Transverse colon (tissue), 4 donors: ENCODE results near the gene EHMT1. TPM values are rescaled to one million over a fixed set of nuclear protein-coding genes. Genes with fewer than 3 reads are reported as not detected.

Experiments used
- DNase-seq: peaks from one replicate; pipeline ENCODE4 v3.0.0-alpha.2; 2019
- H3K27ac ChIP-seq, 4 donors: fragments of 200-600 bp; sonication (generic); 2 replicates each; pipeline ENCODE4 v1.5.1; 2016 to 2018; ENCODE audit warnings: inconsistent platforms in 4 of 4
- H3K27me3 ChIP-seq: fragments of 200-600 bp; sonication (generic); 2 replicates; pipeline ENCODE4 v1.5.1; 2017; ENCODE audit warnings: inconsistent platforms
- H3K36me3 ChIP-seq, 4 donors: fragments of 200-600 bp; sonication (generic); 2 replicates each; pipeline ENCODE4 v1.5.1; 2017 to 2019; ENCODE audit warnings: inconsistent platforms in 4 of 4
- H3K4me1 ChIP-seq, 4 donors: fragments of 200-600 bp; sonication (generic); 2 replicates each; pipeline ENCODE4 v1.5.1; 2017 to 2020; ENCODE audit warnings: inconsistent platforms in 4 of 4
- H3K4me3 ChIP-seq, 4 donors: fragments of 200-600 bp; sonication (generic); 1 replicate in 1 of 4; 2 replicates in 3 of 4; pipeline versions ENCODE4 v1.5.1 to v1.6.1; 2017 to 2019; ENCODE audit warnings: inconsistent platforms in 4 of 4
- H3K9me3 ChIP-seq, 2 donors: fragments of 200-600 bp; sonication (generic); 2 replicates each; pipeline ENCODE4 v1.5.1; 2017 to 2019; ENCODE audit warnings: inconsistent platforms in 2 of 2
- EP300 ChIP-seq: sonication (generic); formaldehyde crosslinking; IDR thresholded peaks from one replicate; pipeline ENCODE4 v1.6.1; 2017; ENCODE audit warnings: antibody characterized with exemption, low read depth
- POLR2A ChIP-seq: fragments of 450-650 bp; IDR thresholded peaks from one replicate; pipeline ENCODE4 v1.6.1; 2016; ENCODE audit warnings: antibody characterized with exemption, mild to moderate bottlenecking, moderate library complexity
- POLR2AphosphoS5 ChIP-seq, 3 donors: sonication (generic); formaldehyde crosslinking; IDR thresholded peaks; one replicate each; pipeline ENCODE4 v1.6.1; 2016; ENCODE audit warnings: antibody characterized with exemption in 3 of 3
- WGBS, 2 donors: methylation state at CpG; one replicate each; pipeline ENCODE4 v1.1.5; 2018; ENCODE audit warnings: low coverage in 1 of 2; 5-methylcytosine and 5-hydroxymethylcytosine counted together
- in situ Hi-C, 4 donors: fragments of 200-750 bp; cut with MboI; loops; one replicate each; pipeline versions ENCODE4 v1.15.0 to v1.15.1; 2017; ENCODE audit warnings: low sequenced_read_pairs in 3 of 4, low pct_ligation_motif_present in 1 of 4, low pct_unique_long_range_greater_than_20kb in 1 of 4
- intact Hi-C: fragments of 100-400 bp; cut with DNase I; formaldehyde crosslinking; loops from one replicate; pipeline ENCODE4 v1.15.1; 2023; ENCODE audit warnings: low total_unique reads
- total RNA-seq, 4 donors: library from RNA; depleted of rRNA; stranded (reverse); fragments of >200 nt; gene quantifications; one replicate each; pipeline ENCODE4 v1.1.0, GENCODE V29; 2016
- TF ChIP-seq, protein P1 (sequence below), 5 experiments: fragments of 200-600 bp in 3 of 5; fragments of 450-650 bp in 2 of 5; sonication (generic) in 3 of 5; IDR thresholded peaks; 1 replicate in 2 of 5; 2 replicates in 3 of 5; pipeline ENCODE4 v1.5.1; 2016 to 2017; ENCODE audit warnings: antibody characterized with exemption in 5 of 5, inconsistent platforms in 3 of 5, mild to moderate bottlenecking in 2 of 5, moderate library complexity in 1 of 5

Gene EHMT1
- total RNA-seq, 4 donors from 2014 or later = 93.8 to 184 (median 139) TPM

- Histone ChIP-seq H3K9me3 (no peaks in the 10 kb centered on the region), H3K4me1 (peaks cover 0 to 7% (median 3%) of the 10 kb centered on the region in 4 donors), H3K27me3 (peaks cover 52% of the 10 kb centered on the region), H3K27ac (no peak overlapping the region), H3K36me3 (no peaks in the 10 kb centered on the region), H3K4me3 (peak overlapping the region in 2 of 4 donors; percentile 24 to 46)
- 11% methylated on average over 66 of the region's 101 CpGs; no CpG with 5 or more reads in 1 of the 2 donors for WGBS, 2 donors
- intact Hi-C loops = no loop called here
- DNase-seq = no peak
- no peak for TF ChIP-seq POLR2AphosphoS5 (IDR thresholded peaks at IDR 0.05)
- TF ChIP-seq EP300 = no peak
- TF ChIP-seq POLR2A = no peak
- TF ChIP-seq, protein P1, sequence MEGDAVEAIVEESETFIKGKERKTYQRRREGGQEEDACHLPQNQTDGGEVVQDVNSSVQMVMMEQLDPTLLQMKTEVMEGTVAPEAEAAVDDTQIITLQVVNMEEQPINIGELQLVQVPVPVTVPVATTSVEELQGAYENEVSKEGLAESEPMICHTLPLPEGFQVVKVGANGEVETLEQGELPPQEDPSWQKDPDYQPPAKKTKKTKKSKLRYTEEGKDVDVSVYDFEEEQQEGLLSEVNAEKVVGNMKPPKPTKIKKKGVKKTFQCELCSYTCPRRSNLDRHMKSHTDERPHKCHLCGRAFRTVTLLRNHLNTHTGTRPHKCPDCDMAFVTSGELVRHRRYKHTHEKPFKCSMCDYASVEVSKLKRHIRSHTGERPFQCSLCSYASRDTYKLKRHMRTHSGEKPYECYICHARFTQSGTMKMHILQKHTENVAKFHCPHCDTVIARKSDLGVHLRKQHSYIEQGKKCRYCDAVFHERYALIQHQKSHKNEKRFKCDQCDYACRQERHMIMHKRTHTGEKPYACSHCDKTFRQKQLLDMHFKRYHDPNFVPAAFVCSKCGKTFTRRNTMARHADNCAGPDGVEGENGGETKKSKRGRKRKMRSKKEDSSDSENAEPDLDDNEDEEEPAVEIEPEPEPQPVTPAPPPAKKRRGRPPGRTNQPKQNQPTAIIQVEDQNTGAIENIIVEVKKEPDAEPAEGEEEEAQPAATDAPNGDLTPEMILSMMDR (IDR thresholded peaks at IDR 0.05) = no peak
- in situ Hi-C loops = no loop called here
Measured at GRCh38 chr9:137878146-137878941, 259.5 kb downstream of the EHMT1 start.

GRCh38 chr9:137879052-137879451 is 260.2 kb downstream of the EHMT1 start:
- in situ Hi-C loops (no loop called here), intact Hi-C loops (no loop called here)
- TF ChIP-seq POLR2A (no peak), POLR2AphosphoS5 (IDR thresholded peaks at IDR 0.05) (no peak), EP300 (no peak)
- TF ChIP-seq, protein P1 (IDR thresholded peaks at IDR 0.05) = no peak
- peaks cover 0 to 7% (median 3%) of the 10 kb centered on the region in 4 donors for H3K4me1 ChIP-seq
- H3K9me3 ChIP-seq = no peaks in the 10 kb centered on the region
- H3K36me3 ChIP-seq = no peaks in the 10 kb centered on the region
- 73 to 92% methylated on average over 3 to 17 of the region's 20 CpGs for WGBS, 2 donors
- no peak overlapping the region for H3K4me3 ChIP-seq
- no peak overlapping the region for H3K27ac ChIP-seq
- H3K27me3 ChIP-seq = peaks cover 52% of the 10 kb centered on the region
- no peak for DNase-seq

GRCh38 chr9:137879566-137880150 is 260.9 kb downstream of the EHMT1 start:
- Histone ChIP-seq H3K4me1 (peaks cover 0 to 7% (median 3%) of the 10 kb centered on the region in 4 donors), H3K27ac (no peak overlapping the region), H3K4me3 (no peak overlapping the region), H3K27me3 (peaks cover 52% of the 10 kb centered on the region), H3K9me3 (no peaks in the 10 kb centered on the region), H3K36me3 (no peaks in the 10 kb centered on the region)
- TF ChIP-seq POLR2A = no peak
- TF ChIP-seq, protein P1 (IDR thresholded peaks at IDR 0.05) = no peak
- TF ChIP-seq EP300 = no peak
- no peak for TF ChIP-seq POLR2AphosphoS5 (IDR thresholded peaks at IDR 0.05)
- no peak for DNase-seq
- intact Hi-C loops = no loop called here
- in situ Hi-C loops = no loop called here
- 84 to 100% methylated on average over 1 to 8 of the region's 8 CpGs for WGBS, 2 donors

GRCh38 chr9:137880160-137880975 is 261.6 kb downstream of the EHMT1 start:
- Histone ChIP-seq H3K4me1 (peaks cover 0 to 7% (median 3%) of the 10 kb centered on the region in 4 donors), H3K9me3 (no peaks in the 10 kb centered on the region), H3K4me3 (no peak overlapping the region), H3K27me3 (peaks cover 51% of the 10 kb centered on the region), H3K27ac (no peak overlapping the region), H3K36me3 (no peaks in the 10 kb centered on the region)
- TF ChIP-seq EP300 (no peak), POLR2AphosphoS5 (IDR thresholded peaks at IDR 0.05) (no peak), POLR2A (no peak)
- TF ChIP-seq, protein P1 (IDR thresholded peaks at IDR 0.05) = no peak
- 71 to 72% methylated on average over 4 to 16 of the region's 16 CpGs for WGBS, 2 donors
- DNase-seq = no peak
- intact Hi-C loops = no loop called here
- in situ Hi-C loops = no loop called here
